HG02885 (cell line): Measurements from ENCODE around the gene ADAM8.

Experiments used
- ATAC-seq: cut with Tn5 transposase; IDR thresholded peaks from one replicate; pipeline ENCODE4 v1.9.1; 2021; ENCODE audit warnings: mild to moderate bottlenecking; ENCODE audit not compliant: unreplicated experiment, poor library complexity

The ADAM8 gene

GRCh38 chr10:133309100-133309719 lies 32.5 kb upstream of the ADAM8 start:
- peak; percentile 71 for ATAC-seq

GRCh38 chr10:133308421-133309099 lies 31.9 kb upstream of the ADAM8 start, which contains the start of the genes TUBGCP2 and ZNF511:
TSS of gene TUBGCP2 (minus strand) at chr10:133308872. CDS start at chr10:133302941, 5,931 bp downstream.
TSS of gene ZNF511 (plus strand) at chr10:133308914. CDS start at chr10:133308944, 30 bp downstream.
- peak; percentile 74 for ATAC-seq

GRCh38 chr10:133307776-133308420 lies 31.2 kb upstream of the ADAM8 start:
- peak; percentile 36 for ATAC-seq

GRCh38 chr10:133306941-133307379 lies 30.3 kb upstream of the ADAM8 start:
- ATAC-seq: no peak

DNA sequence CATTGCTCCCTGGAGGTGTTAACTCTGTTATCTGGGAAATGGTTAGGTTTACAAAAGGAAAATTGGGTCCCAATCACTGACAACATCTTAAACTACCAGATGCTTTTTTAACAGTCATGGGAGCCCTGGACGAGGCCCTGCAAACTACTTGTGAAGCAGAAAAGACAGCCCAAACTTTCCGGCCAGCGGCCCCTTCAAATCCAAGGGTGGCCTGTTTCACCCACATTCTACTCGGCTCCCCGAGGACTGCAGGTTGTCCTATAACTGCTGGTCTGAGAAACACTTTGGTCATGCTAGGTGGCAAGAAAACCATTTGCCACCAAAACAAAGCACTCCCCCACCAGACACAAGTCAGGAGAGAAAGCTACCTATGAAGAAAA lies 29.4 kb upstream of the ADAM8 start:
- ATAC-seq: no peak

DNA sequence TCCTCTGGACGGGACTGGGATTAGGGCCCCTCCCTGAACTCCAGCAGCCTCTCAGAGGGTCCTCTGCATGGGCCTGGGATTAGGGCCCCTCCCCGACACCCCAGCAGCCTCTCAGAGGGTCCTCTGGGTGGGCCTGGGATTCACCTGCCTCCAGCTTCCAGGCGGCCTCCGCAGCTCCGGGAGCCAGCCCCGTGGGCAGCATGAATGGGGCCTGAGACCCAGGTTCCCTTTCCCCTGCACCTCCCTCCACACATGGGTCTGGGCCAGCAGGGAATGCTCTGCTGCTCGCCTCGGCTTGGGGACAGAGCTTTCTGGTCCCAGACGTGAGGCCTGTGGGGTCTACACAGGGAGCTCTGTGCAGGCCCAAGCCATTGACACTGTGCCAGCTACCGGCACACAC lies 26.5 kb upstream of the ADAM8 start:
- no peak for ATAC-seq

DNA sequence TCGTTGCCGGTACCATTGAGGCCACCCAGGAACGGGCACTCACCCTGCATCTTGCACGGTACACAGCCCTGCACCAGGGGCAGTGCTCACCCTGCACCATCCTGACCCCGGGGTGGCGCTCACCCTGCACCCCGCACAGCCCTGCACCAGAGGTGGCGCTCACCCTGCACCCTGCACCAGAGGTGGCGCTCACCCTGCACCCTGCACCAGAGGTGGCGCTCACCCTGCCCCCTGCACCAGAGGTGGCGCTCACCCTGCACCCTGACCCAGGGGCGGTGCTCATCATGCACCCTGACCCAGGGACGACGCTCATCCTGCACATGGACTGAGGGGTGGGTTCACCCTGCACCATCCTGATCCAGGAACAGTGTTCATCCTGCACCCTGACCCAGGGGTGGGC lies 25.6 kb upstream of the ADAM8 start:
- no peak for ATAC-seq

DNA sequence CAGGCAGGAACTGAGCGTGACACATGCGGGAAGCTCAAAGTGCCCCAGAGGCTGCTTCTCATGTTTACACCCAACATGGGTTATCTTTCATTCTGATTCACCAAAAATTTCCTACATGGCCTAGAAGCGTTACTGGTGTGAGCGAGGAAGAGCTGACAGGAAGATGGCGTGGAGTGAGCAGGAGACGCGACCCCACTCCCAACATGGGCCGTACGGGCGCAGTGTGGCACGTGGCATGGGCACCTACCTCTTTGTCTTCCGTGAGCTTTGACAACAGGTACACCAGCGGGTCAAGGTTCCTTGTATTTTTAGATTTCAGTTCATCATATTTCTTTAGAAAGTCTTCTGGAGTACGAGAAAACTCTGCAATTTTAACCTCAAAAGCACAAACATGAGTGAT lies 23.1 kb upstream of the ADAM8 start:
- no peak for ATAC-seq

DNA sequence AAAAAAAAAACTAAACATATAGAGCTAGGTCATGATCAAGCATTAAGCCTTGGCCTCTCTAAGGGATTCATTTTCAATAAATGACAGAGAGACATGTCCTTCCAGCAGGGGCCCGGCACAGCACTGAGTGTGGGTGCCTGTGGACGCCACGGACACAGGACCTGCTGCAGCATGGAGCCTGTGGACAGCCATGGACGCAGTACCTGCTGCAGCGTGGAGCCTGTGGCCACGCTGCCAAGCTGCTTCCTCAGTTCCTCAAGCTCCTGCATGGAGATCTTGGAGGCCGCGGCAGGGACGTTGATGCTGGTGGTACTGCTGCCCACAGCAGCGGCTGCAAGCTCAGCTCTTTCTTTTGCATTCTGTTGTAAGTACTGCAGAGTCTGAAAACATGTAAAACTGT lies 22.6 kb upstream of the ADAM8 start:
- ATAC-seq: no peak

DNA sequence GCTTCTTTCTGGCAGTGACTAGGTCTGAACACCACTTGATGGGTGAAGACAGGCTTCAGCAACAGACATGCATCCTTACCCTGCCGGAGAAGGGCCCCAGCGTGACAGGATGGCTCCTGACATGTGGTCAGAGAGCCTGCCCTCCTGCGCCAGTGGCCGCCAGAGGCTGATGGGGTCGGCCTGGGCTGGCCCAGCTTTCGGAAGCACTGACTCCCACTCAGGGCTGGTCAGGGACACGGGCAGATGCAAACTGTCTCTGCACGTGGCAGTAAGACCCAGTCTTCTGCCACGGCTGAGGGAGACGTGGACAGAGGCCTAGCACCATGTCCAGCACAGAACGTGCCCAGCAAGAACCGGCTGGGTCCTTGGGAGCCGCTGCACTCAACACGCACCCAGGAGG lies 21.8 kb upstream of the ADAM8 start:
- ATAC-seq: no peak

GRCh38 chr10:133297504-133297903 lies 20.8 kb upstream of the ADAM8 start:
- ATAC-seq: no peak

DNA sequence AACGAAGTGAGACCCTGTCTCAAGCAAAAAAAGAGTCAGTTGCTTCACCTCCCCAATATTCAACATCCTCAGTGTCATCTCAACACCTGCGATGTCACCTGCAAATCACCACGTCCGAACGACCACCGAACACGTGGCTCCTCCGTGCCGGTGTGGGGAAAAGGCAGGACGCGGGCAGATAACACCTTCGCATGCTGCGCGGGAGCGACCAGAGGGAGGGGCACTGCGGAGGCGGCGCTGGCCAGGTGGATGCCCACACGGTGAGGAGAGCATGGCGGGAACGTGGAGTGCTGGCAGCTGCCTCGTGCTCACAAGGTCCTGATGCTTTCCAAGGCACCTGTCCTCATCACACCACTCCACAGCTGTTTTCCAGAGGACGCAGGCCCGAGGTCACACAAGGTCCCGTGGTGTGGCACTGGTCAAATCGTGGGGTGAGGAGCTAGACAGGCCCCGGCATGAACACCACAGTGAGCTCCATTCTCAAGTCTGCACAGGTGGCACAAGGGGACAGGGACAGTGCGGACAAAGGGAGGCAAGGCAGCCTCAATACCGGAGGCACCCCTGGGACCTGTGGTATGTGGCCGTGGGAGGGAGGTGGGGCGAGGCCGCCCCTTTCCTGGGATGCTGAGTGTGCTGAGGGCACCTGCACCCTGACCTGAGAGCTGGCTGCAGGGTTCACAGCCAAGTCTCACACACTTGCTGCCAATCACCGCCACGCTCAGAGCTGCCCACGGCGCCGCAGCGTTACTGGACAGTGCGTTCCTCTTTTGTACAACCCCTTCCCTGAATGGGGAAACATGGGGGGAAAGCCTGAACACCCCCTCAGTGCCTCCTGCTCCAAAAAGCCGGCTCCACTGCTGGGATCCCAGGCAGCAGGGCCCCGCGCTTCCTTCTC lies 19.0 kb upstream of the ADAM8 start:
- no peak for ATAC-seq

- no peak for ATAC-seq
These were observed 17.5 kb upstream of the ADAM8 start for GRCh38 chr10:133294189-133294588.

DNA sequence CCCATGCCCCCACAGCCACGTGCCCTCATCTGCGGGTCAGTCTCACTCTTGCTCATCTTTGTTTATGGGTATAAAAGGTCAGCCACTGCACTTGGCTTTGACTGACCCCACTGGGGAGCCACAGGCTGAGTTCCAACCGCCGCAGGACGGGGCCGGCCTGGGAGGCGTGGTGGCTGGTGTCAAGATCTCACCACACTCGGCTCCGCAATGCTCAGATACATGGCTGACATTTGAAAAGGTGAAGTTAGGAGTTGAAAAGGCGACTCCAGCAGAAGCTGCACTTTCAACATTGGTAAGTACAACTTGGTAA lies 17.1 kb upstream of the ADAM8 start:
- no peak for ATAC-seq

DNA sequence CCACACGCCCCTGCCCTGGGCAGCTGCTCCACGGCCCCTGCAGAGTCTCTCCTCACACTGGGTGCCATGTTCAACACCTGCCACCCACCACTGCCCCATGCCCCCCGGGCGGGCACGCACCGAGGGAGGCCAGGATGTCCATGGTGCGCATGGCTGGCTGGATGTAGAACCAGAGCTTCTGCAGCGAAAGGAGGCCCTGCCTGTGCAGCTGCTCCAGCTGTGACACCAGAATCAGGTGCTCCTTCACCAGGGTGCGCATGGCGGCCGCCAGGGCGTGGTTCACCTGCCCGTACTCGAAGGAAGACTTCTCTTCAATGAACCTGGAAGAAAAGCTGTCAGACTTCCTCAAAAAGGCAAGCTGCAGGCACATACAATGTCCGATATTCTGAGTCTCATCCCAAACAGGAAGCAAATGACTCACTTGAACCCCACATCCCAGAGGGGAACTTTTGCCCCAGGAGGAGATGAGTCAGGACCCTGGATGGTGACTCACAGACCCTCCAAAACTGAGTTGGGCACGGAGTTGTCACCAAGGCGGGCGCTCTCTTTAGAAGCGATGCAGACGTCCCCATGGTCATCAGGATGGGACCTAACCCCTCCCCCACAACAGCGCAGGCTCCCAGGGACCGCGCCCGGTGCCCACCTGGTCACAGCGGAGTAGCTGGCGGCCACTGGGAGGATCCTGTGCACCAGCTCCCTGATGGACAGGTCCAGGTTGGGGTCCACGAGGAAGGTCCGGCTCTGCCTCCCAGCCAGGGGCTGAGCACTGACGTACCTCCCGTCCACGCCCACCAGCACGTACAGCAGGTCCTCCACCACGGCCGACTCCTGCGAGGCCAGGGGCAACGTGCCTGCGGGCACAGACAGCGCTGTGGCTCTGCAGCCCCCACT lies 16.5 kb upstream of the ADAM8 start:
- ATAC-seq: no peak

- ATAC-seq: no peak
These were observed 13.1 kb upstream of the ADAM8 start for GRCh38 chr10:133289761-133290160.

GRCh38 chr10:133287832-133288500 lies 11.3 kb upstream of the ADAM8 start:
- ATAC-seq: no peak

DNA sequence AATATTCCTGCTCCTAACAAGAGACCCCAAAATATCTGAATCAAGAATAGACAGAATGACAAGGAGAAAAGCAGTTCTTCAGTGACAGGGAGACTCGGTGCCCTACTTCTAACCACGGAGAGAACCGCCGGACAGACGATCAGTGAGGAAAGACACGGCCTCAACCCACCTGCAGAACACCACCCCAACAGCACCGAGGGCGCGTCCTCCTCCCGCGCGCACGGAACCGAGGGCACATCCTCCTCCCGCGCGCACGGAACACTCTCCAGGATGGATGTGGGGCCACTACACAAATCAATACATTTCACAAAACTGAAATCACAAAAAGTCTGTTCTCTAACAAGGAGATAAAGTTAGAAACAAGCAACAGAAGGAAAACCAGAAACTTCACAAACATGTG lies 9.7 kb upstream of the ADAM8 start:
- no peak for ATAC-seq

DNA sequence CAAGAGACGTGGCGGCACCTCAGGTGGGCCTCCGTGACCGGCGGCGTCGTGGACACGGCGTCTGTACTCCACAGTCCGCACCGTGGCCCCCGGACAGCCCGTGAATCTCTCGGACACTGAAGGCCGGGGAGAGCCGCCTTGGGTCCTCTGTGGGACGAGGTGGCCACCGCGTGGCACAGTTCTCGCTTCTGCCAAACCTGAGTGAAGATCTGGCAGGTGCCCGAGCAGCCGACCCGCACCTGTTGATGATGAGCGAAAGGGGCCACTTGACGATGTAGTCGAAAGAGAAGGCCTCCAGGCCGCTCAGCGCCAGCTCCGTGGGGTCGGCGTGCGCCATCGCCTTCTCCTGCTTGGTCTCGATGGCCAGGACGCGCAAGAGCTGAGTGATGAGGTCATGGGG lies 8.5 kb upstream of the ADAM8 start:
- ATAC-seq: no peak
